Cardiac muscle cell (in vitro differentiated cells and primary cell): ENCODE data around the gene VEGFD. TPM values are rescaled to one million over a fixed set of nuclear protein-coding genes. Genes with fewer than 3 reads are reported as not detected.

Experiments used
- DNase-seq, 2 donors: peaks; one replicate each; pipeline versions ENCODE4 v3.0.0 to v3.0.0-alpha.2; 2010 to 2017; ENCODE audit warnings: low read depth in 1 of 2, low spot score in 1 of 2
- H3K27ac ChIP-seq: fragments of 200-600 bp; sonication (generic); 2 replicates; pipeline ENCODE4 v1.5.1; 2016
- H3K27me3 ChIP-seq: fragments of 200-600 bp; sonication (generic); 2 replicates; pipeline ENCODE4 v1.6.0; 2016; ENCODE audit warnings: control low read depth
- H3K36me3 ChIP-seq: fragments of 200-600 bp; sonication (generic); 2 replicates; pipeline ENCODE4 v1.5.1; 2016; ENCODE audit warnings: control low read depth
- H3K4me1 ChIP-seq: fragments of 200-600 bp; sonication (generic); 2 replicates; pipeline ENCODE4 v1.8.1; 2017; ENCODE audit warnings: low read depth, mild to moderate bottlenecking, mixed run types
- H3K4me3 ChIP-seq: fragments of 200-600 bp; sonication (generic); 2 replicates; pipeline ENCODE4 v1.5.1; 2016; ENCODE audit warnings: mild to moderate bottlenecking
- H3K9me3 ChIP-seq: fragments of 200-600 bp; sonication (generic); 2 replicates; pipeline ENCODE4 v1.5.1; 2017; ENCODE audit warnings: low read depth, mild to moderate bottlenecking, control low read depth
- CTCF ChIP-seq: IDR thresholded peaks from 2 replicates; pipeline ENCODE4 v1.5.1; 2012; ENCODE audit warnings: low read depth, mild to moderate bottlenecking, low read length
- polyA plus RNA-seq: library from polyadenylated mRNA; unstranded; fragments of >200 nt; fragmentation: Nextera tagmentation; extraction: Ambion mirVana; gene quantifications from 2 replicates; pipeline ENCODE4 v1.2.1, GENCODE V29; 2016
- total RNA-seq: library from RNA; depleted of rRNA; stranded (reverse); fragments of >200 nt; gene quantifications from 2 replicates; pipeline ENCODE4 v1.2.3, GENCODE V29; 2016

VEGFD gene
- total and polyA plus RNA-seq, 2 experiments from 2014 or later, result 1.2 TPM; not detected in 1

GRCh38 chrX:15335135-15336022, 48.8 kb downstream of the VEGFD start, which contains the start of gene PIGA:
PIGA (minus strand) TSS chrX:15335523; CDS start chrX:15331930, 3,593 bp downstream.
- H3K4me1 ChIP-seq, result no peaks in the 10 kb centered on the region
- no peaks in the 10 kb centered on the region for H3K36me3 ChIP-seq
- peak; percentile 94 to 98 for DNase-seq
- no peak for TF ChIP-seq CTCF
- peak within 1 kb of the TSS; percentile 78 for H3K27ac ChIP-seq
- H3K4me3 ChIP-seq, result peak within 1 kb of the TSS; percentile 63
- H3K9me3 ChIP-seq, result no peaks in the 10 kb centered on the region
- H3K27me3 ChIP-seq, result peaks cover 3% of the 10 kb centered on the region

- Histone ChIP-seq H3K27me3 (peaks cover 3% of the 10 kb centered on the region), H3K36me3 (no peaks in the 10 kb centered on the region), H3K4me1 (no peaks in the 10 kb centered on the region), H3K4me3 (peak overlapping the region; percentile 63), H3K9me3 (no peaks in the 10 kb centered on the region), H3K27ac (peak overlapping the region; percentile 78)
- TF ChIP-seq CTCF, result no peak
- DNase-seq, result peak in 1 of 2 donors; percentile 26
Measured at GRCh38 chrX:15334561-15334960, 49.7 kb downstream of the VEGFD start.

GRCh38 chrX:15328821-15329220, 55.4 kb downstream of the VEGFD start:
- no peak for TF ChIP-seq CTCF
- DNase-seq, result no peak
- no peaks in the 10 kb centered on the region for H3K9me3 ChIP-seq
- H3K4me3 ChIP-seq, result no peak overlapping the region
- H3K4me1 ChIP-seq, result no peaks in the 10 kb centered on the region
- H3K27ac ChIP-seq, result no peak overlapping the region
- no peaks in the 10 kb centered on the region for H3K27me3 ChIP-seq
- H3K36me3 ChIP-seq, result no peaks in the 10 kb centered on the region

GRCh38 chrX:15328131-15328530, 56.1 kb downstream of the VEGFD start:
- DNase-seq, result no peak
- no peak overlapping the region for H3K4me3 ChIP-seq
- H3K4me1 ChIP-seq, result no peaks in the 10 kb centered on the region
- H3K9me3 ChIP-seq, result no peaks in the 10 kb centered on the region
- no peak overlapping the region for H3K27ac ChIP-seq
- no peaks in the 10 kb centered on the region for H3K36me3 ChIP-seq
- H3K27me3 ChIP-seq, result no peaks in the 10 kb centered on the region
- no peak for TF ChIP-seq CTCF

GRCh38 chrX:15322472-15322871, 61.7 kb downstream of the VEGFD start:
- H3K36me3 ChIP-seq, result no peaks in the 10 kb centered on the region
- peak overlapping the region; percentile 4 for H3K27ac ChIP-seq
- no peak for DNase-seq
- peaks cover 3% of the 10 kb centered on the region for H3K4me1 ChIP-seq
- no peak for TF ChIP-seq CTCF
- no peak overlapping the region for H3K4me3 ChIP-seq
- H3K27me3 ChIP-seq, result no peaks in the 10 kb centered on the region
- no peaks in the 10 kb centered on the region for H3K9me3 ChIP-seq
